ENCODE data around the gene SPEN. TPM values are rescaled to one million over a fixed set of nuclear protein-coding genes. Genes with fewer than 3 reads are reported as not detected.
A peak's percentile ranks its signal among the peaks of the same experiment; 100 is the strongest.

SPEN gene
- polyA plus RNA-seq, 1 donor, result 68.7 TPM

- no peak for DNase-seq
Measured at GRCh38 chr1:15934211-15935055, 86.9 kb downstream of the SPEN start.

GRCh38 chr1:15935056-15935950 lies 87.8 kb downstream of the SPEN start:
- DNase-seq, result no peak

GRCh38 chr1:15936025-15936424 lies 88.5 kb downstream of the SPEN start:
- DNase-seq, result no peak

DNA sequence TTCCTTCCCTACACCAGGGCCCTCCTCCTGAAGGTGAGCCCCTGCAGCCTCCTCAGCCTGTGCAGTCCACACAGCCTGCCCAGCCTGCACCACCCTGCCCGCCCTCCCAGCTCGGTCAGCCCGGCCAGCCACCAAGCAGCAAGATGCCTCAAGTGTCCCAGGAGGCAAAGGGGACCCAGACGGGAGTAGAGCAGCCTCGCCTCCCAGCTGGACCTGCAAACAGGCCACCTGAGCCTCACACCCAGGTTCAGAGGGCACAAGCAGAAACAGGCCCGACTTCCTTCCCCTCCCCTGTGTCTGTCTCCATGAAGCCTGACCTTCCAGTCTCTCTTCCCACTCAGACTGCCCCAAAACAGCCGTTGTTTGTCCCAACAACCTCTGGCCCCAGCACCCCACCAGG lies 89.6 kb downstream of the SPEN start:
- no peak for DNase-seq

GRCh38 chr1:15937706-15938168 lies 90.2 kb downstream of the SPEN start:
- no peak for DNase-seq

- no peak for DNase-seq
Measured at GRCh38 chr1:15938628-15939161, 91.2 kb downstream of the SPEN start.

GRCh38 chr1:15939181-15940109 lies 91.9 kb downstream of the SPEN start:
- peak; percentile 20 for DNase-seq

- no peak for DNase-seq
Measured at GRCh38 chr1:15940110-15941043, 92.9 kb downstream of the SPEN start.

- no peak for DNase-seq
Measured at GRCh38 chr1:15941044-15941840, 93.7 kb downstream of the SPEN start.

- DNase-seq, result no peak
Measured at GRCh38 chr1:15941899-15942660, 94.6 kb downstream of the SPEN start.

DNA sequence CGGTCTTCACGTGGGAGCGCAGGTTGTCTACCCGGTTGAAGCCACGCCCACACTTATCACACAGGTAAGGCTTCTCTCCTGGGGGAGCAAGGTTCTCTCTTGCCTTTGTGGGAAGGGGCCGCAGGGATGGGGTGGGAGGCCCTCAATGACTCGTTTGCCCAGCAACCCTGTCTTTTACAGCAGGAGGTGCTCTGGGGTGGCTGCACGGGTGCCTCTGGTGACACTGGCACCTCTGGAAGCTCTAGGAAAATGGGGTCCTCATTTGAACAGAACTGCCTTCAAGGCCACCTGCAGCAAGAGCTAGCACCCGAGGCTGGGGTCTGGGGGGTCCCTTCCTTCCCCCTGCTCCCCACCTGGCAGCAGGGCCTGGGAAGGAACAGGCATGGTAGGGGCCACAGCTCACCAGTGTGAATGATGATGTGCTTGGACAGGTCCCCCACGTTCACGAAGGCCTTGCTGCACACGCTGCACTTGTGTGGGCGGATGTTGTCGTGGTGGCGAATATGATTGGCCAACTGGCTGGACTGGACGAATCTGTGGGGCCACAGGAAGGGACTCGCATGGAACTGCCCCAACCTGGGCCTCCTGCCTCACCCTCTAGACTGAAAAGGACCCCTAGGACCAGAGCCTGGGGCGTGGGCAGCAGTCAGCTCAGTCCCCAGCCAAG lies 95.3 kb downstream of the SPEN start:
- no peak for DNase-seq

DNA sequence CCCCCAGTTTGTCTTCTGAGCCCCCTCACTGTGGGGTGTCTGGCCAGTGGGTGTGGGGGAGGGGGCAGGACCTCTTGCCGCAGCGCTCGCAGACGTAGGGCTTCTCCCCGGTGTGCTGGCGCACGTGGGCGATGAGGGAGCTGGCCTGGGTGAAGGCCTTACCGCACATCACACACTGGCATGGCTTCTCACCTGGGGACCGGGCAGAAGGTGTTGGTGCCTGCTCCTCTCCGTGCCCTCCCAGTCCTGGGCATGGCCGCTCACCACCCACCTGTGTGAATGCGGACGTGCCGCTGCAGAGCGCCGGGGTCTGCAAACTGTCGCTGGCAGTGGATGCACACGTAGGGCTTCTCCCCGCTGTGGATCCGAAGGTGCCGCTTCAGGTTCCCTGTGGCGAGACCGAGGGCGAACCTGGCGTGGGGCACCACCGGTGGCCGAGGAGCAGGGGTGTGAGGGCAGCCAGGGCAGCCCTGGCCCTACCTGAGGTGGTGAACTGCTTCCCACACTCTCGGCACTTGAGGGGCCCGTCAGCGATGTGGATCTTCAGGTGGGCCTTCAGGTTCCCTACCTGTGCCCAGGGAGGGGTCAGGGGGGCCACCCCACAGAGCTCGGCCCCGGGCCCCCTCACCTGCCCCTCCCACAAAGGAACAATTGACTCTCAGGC lies 96.0 kb downstream of the SPEN start:
- DNase-seq, result no peak

GRCh38 chr1:15943992-15944307 lies 96.4 kb downstream of the SPEN start:
- no peak for DNase-seq

DNA sequence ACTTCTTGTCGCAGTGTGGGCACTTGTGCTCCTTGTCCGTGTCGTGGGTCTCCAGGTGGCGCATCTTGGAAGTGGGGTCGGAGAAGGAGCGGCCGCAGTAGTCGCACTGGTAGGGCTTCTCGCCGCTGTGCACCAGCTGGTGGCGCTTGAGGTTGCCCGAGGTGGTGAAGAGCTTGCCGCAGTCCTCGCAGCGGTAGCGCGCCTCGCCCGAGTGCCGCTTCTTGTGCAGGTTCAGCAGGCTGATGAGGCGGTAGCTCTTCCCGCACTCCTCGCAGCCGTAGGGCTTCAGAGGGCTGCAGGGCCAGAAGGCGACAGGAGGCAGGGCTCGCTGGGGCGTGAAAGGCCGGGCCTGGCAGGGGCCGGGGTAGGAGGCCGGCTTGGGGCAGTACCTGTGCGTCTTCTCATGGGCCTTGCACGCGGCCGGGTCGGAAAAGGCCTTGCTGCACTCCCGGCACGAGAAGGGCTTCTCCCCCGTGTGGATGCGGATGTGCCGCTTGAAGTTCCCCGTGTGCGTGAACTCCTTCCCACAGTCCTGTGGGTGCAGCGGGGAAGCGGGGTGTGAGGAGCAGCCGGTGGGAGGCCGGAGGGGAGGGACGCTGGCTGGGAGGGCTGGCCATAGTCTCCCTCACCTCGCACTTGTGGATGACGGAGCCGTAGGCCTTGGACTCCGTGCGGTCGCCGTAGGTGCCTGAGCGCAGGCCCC lies 97.0 kb downstream of the SPEN start:
- no peak for DNase-seq

GRCh38 chr1:15945011-15945831 lies 97.7 kb downstream of the SPEN start:
- DNase-seq, result no peak

GRCh38 chr1:15945832-15946448 lies 98.4 kb downstream of the SPEN start:
- DNase-seq, result no peak

Measured in left kidney (tissue), 2 donors.